TTC549 (cell line): ENCODE measurements around the gene CARD19.

Experiments
- FAIRE-seq: peaks from 2 replicates; lab custom pipeline; 2012; peaks lifted over from hg19 to GRCh38; lab: Jason Lieb, UNC

CARD19 gene

DNA sequence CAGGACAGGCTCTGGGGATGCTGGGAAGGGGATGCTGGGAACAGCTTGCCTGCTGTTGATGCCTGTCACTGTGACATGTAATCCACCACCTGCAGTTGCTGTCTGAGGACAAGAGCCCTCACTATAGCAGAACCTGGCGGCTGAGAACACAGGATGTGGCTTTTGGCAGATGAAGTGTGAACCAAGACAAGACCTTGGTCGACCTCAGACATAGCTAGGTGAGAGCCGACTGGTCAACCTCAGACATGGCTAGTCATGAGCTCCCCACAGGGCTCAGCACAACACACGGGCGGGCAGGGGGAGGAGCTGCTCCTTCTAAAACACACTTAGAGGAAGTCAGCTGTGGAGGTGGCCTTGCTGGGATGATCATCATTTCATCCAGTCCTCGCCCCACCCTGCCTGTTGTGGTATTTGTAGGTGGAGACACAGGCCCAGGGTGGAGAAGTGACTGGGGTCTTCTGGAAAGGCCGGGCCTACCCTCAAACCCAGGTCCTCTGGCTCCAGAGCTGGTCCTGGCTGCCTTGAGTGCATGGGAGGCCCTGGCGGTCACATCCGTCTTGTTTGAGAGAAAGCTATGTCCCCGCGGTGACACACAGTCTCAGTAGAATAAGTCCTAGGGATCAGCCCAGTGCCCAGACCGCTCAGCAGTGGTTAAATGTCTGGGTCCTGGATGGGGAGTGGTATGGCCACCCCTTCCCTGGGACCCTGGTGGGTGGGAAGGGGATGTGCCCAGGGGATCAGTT lies 31.5 kb upstream of the CARD19 start:
- no peak for FAIRE-seq

DNA sequence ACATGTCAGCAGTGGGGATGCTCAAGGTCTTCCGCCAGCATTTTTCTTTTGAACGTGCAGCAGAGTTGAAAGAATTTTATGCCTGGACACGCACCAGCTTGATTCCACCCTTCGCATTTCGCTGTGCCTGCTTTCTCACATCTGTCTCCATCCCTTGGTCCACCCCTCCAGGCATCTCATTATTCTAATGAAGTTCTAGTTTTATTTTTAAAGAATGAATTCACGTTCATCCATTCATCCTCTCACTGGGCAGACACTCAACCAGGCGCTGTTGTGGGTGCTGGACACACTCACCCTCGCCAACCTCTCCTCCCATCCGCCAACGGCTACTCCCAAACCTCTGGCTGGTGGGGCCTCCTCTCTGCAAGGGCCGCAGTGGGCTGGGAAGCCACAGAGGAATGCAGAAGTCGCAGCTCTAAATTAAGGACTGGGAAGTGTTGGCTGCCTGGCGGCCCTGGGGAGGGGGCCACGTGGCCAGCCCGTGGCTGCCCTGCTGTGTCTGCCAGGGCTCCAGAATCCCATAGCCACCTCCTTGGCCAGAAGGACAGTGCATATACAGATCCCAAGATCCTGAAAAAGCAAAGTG lies 30.8 kb upstream of the CARD19 start:
- FAIRE-seq: no peak

GRCh38 chr9:93066978-93067603 lies 28.9 kb upstream of the CARD19 start:
- FAIRE-seq: no peak

DNA sequence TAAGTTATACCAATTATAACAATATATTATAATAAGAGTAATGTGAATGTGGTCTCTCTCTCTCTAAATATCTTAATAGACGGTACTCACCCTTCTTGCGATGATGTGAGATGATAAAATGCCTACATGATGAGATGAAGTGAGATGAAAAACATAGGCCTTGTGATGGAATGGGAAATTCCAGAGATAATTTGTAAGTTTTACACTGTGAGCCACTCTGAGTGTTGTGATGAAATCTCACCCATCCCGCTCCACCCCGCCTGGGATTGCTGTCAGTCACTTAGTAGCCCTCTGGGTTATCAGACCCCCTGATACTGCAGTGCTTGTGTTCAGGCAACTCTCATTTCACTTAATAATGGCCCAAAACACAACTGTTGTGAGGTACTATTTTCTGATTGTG lies 27.1 kb upstream of the CARD19 start:
- FAIRE-seq: no peak

- no peak for FAIRE-seq
Measured at GRCh38 chr9:93071464-93071863, 24.6 kb upstream of the CARD19 start.

GRCh38 chr9:93072383-93072795 lies 23.6 kb upstream of the CARD19 start:
- no peak for FAIRE-seq

DNA sequence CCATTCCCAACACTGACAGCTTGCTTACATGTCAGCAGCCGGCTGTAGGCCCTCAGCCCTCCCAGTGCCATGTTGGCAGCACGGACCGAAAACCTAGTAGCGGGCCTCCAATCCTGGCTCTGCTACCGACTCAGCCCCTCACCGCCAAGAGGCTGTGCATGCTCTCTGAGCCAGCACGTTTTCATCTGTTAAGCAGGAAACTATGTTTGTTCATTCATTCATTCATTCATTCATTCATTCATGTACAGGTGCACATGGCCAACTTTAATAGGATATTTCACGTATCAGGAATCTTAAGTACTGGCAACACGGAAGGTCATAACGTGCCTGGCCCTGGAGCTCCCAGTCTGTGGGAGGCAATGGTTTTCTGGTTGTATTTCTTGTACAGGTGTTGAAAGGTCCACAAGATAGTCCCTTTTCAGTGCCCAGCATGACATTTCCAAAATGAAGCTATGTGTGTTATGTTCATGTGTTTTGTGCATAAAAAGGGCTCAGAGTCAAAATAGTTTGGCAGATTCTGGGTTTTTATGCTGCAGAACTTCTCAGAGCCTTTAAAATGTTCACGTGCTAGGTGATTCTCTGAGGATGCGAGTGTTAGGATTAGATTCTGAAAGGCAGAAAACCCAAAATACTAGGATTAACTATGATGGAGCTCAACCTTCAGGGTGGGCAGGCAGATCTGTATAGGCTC lies 19.8 kb upstream of the CARD19 start:
- no peak for FAIRE-seq

- no peak for FAIRE-seq
Measured at GRCh38 chr9:93076792-93077128, 19.3 kb upstream of the CARD19 start.

DNA sequence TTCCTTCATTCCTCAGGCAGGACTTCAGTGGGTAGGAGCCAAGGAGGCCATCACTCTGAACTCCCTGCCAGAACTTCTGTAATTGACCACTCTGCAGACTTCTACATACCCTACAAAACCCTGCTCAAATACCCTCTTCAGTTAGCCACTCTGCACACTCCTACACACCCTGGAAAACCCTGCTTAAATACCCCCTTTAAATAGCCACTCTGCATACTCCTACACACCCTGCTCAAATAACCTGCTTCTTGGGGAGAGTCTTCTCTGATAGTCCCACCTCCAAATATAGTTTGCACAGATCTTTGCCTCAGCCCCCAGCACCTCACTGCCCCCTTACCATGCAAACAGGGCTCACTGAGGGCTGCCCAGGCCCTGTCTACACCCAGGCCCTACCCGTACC lies 18.6 kb upstream of the CARD19 start:
- no peak for FAIRE-seq

DNA sequence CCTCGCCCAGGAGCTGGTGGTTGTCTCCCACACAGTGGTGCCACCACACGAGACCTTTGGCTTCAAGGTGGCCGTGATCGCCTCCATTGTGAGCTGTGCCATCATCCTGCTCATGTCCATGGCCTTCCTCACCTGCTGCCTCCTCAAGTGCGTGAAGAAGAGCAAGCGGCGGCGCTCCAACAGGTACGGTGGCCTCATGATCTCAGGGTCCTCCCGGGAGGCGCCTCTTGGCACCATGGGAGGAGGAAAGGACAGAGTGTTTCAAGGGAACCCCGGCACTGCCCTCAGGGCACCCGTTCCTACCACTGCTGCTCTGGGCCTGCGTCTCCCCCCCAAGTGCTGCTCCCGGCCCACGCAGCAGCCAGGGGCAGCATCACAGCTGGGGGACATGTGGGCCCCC lies 18.2 kb upstream of the CARD19 start:
- no peak for FAIRE-seq

DNA sequence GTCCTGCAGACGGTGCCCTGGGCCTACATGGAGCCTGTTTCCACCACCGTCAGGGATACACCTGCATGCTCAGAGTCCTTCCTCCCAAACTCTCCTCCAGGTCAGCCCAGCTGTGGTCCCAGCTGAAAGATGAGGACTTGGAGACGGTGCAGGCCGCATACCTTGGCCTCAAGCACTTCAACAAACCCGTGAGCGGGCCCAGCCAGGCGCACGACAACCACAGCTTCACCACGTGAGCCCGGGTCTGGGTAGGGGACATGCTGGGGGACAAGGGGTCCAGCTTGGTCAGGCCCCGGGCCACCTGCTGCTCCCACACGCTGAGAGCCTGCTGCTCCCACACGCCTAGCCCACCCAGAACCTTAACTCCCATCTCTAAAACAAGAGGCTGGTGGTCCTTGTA lies 16.6 kb upstream of the CARD19 start:
- no peak for FAIRE-seq

DNA sequence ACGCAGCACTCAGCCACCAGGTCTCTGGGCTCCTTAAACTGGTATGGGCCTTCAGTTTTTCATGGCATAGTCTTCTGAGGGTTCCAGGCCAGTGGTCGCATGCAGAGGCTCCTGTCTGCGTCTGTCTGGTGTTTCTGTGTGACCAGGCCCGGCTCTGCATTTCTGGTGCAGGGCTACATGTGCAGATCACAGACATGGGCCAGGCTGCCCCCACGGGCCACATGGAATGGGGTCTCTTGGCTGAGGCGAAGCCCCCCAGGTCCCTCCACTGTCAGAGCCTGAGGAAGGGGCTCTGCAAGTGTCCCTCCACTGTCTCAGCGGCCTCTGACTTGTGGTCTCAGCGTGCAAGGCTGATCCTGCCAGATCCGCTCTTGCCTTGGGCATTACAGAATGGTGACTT lies 15.6 kb upstream of the CARD19 start:
- FAIRE-seq: no peak

DNA sequence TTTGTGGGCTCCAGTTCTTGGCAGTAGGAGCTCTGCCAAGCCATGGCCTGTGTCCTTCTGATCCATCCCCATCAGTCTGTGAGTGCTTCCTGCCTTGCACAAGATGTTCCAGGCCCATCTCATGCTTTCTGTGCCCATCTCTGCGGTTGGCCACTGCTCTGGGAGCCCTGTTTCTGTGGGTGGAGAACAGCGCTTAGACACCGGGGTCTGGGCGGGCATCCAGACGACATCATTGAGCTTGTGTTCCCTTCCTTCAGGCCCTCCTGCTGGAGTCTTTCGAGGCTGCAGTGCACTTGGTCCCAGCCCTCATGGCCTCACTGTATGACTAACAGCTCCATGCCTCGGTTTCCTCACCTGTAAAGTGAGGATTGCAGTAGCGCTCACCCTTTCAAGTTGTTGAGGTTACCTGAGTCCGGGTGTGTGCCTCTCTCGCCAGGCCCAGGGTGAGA lies 14.9 kb upstream of the CARD19 start:
- no peak for FAIRE-seq

DNA sequence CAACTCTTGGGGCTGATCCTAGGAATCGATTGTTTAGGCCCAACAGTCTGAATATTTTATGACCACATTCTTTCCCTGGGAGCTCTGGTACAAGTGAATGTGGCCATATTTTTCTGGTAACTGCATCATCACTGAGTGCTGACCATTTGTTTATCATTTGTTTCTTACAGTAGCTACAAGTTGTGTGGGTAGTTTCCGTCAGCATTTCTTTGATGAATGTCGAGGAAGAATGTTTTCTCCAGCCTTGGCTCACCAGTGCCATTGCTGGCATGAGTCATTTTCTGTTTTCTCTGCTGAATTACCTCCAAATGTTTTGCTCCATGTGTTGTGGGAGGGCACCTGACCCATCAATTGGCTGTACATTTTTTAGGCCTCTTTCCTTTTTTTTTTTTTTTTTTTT lies 14.1 kb upstream of the CARD19 start:
- no peak for FAIRE-seq

DNA sequence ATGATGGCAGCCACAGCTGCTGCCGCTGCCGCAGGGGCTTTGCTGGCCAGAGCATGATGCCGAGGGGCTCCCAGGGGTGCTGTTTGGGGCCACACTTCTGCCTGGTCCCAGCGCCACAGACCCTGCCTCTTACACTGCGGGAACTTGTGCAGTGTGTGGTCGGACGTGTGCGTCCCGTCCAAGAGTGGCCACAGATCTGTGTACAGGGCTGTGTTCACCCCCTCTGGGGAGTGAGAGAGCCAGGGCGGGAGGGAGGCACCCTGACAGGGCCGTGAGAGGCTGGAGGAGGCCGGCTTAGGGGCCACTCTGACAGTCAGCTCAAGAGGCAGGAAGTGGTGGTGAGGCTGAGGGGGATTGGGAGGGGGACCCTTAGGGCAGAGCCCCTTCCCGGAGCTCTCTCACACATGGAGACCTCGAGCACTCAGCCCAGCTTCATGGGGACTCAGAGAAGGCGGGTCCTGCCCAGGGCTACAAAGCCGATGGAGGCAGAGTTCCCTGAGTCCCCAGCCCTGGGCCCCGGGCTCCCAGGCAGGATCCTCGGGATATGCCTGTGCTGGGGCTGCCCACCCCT lies 13.1 kb upstream of the CARD19 start:
- FAIRE-seq: no peak

GRCh38 chr9:93083592-93084470 lies 12.2 kb upstream of the CARD19 start:
- no peak for FAIRE-seq

DNA sequence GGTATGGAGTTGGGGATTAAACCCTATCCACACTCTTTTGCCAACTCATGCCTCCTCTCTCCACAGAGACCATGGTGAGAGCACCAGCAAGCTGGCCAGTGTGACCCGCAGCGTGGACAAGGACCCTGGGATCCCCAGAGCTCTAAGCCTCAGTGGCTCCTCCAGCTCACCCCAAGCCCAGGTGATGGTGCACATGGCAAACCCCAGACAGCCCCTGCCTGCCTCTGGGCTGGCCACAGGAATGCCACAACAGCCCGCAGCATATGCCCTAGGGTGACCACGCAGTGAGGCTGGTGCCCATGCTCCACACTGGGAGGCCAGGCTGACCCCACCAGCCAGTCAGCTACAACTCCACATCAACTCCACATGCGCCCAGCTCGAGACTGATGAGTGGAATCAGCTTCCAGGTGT lies 11.5 kb upstream of the CARD19 start:
- no peak for FAIRE-seq

DNA sequence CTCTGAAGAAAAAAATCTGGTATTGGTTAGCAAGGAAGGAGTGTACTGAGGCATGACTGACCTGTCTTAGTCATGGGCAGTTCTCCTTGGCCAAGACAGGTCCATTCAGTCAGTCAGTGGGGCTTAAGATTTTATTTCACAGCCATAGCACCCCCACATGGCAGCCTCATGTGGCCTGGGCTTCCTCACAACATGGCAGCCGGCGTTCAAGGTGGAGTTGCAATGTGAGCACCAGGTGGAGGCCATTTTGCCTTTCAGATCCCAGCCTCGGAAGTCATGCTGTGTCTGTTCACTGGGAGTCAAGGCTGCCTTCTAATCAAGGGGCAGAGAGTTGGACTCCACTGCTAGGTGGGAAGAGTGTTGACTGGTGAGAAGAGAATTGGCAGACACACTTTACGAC lies 10.3 kb upstream of the CARD19 start:
- no peak for FAIRE-seq

GRCh38 chr9:93086447-93087224 lies 9.4 kb upstream of the CARD19 start:
- no peak for FAIRE-seq

GRCh38 chr9:93087971-93088655 lies 7.9 kb upstream of the CARD19 start:
- FAIRE-seq: no peak

DNA sequence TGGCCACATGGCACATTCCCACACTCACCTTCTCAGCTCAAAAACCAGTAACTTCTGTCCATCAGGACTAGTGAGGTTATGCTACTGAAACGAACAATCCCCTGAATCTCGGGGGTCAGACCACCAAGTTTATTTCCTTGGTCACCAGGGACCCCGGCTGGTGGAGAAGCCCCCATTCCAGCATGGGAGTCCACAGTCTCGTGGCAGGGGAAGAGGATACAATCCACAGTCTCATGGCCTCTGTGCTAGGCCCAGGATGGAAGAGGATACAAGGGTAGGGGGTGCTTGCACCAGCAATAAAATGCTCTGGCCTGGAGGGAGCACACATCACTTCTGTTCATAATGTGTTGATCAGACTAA lies 7.4 kb upstream of the CARD19 start:
- FAIRE-seq: no peak
